Measurements from ENCODE around the gene KRT36.

Gene KRT36

GRCh38 chr17:41492771-41493170, 3.1 kb upstream of the KRT36 start:
- no peak overlapping the region for H3K9ac ChIP-seq (ENCODE audit: low read length)
- H3K27ac ChIP-seq (ENCODE audit: low read depth, low read length), result no peak overlapping the region
- H3K36me3 ChIP-seq (ENCODE audit: insufficient read depth, low read length), result no peaks in the 10 kb centered on the region
- no peaks in the 10 kb centered on the region for H3K4me1 ChIP-seq (ENCODE audit: insufficient read depth, low read length)
- H3K27me3 ChIP-seq (ENCODE audit: control insufficient read depth in 1 of 2, insufficient read depth in 2 of 2, low read length in 2 of 2), result no peaks in the 10 kb centered on the region
- no peaks in the 10 kb centered on the region for H3K9me3 ChIP-seq (ENCODE audit: low read length)
- H3K4me3 ChIP-seq (ENCODE audit: low read depth in 1 of 2, low read length in 2 of 2), result no peak overlapping the region

- H3K4me3 ChIP-seq (ENCODE audit: low read depth in 1 of 2, low read length in 2 of 2), result no peak overlapping the region
- no peak overlapping the region for H3K9ac ChIP-seq (ENCODE audit: low read length)
- no peaks in the 10 kb centered on the region for H3K36me3 ChIP-seq (ENCODE audit: insufficient read depth, low read length)
- H3K4me1 ChIP-seq (ENCODE audit: insufficient read depth, low read length), result no peaks in the 10 kb centered on the region
- no peak overlapping the region for H3K27ac ChIP-seq (ENCODE audit: low read depth, low read length)
- H3K27me3 ChIP-seq (ENCODE audit: control insufficient read depth in 1 of 2, insufficient read depth in 2 of 2, low read length in 2 of 2), result no peaks in the 10 kb centered on the region
- no peaks in the 10 kb centered on the region for H3K9me3 ChIP-seq (ENCODE audit: low read length)
Observed at GRCh38 chr17:41492351-41492750, 2.6 kb upstream of the KRT36 start.

- H3K4me3 ChIP-seq (ENCODE audit: low read depth in 1 of 2, low read length in 2 of 2), result no peak overlapping the region
- H3K27ac ChIP-seq (ENCODE audit: low read depth, low read length), result no peak overlapping the region
- H3K27me3 ChIP-seq (ENCODE audit: control insufficient read depth in 1 of 2, insufficient read depth in 2 of 2, low read length in 2 of 2), result no peaks in the 10 kb centered on the region
- H3K9me3 ChIP-seq (ENCODE audit: low read length), result no peaks in the 10 kb centered on the region
- H3K9ac ChIP-seq (ENCODE audit: low read length), result no peak overlapping the region
- H3K36me3 ChIP-seq (ENCODE audit: insufficient read depth, low read length), result no peaks in the 10 kb centered on the region
- no peaks in the 10 kb centered on the region for H3K4me1 ChIP-seq (ENCODE audit: insufficient read depth, low read length)
Observed at GRCh38 chr17:41491476-41491875, 1.8 kb upstream of the KRT36 start.

GRCh38 chr17:41490000-41490990, 585 bp upstream of the KRT36 start:
- no peaks in the 10 kb centered on the region for H3K36me3 ChIP-seq (ENCODE audit: insufficient read depth, low read length)
- no peak overlapping the region for H3K27ac ChIP-seq (ENCODE audit: low read depth, low read length)
- no peaks in the 10 kb centered on the region for H3K27me3 ChIP-seq (ENCODE audit: control insufficient read depth in 1 of 2, insufficient read depth in 2 of 2, low read length in 2 of 2)
- no peak overlapping the region for H3K9ac ChIP-seq (ENCODE audit: low read length)
- no peaks in the 10 kb centered on the region for H3K9me3 ChIP-seq (ENCODE audit: low read length)
- H3K4me1 ChIP-seq (ENCODE audit: insufficient read depth, low read length), result no peaks in the 10 kb centered on the region
- H3K4me3 ChIP-seq (ENCODE audit: low read depth in 1 of 2, low read length in 2 of 2), result no peak overlapping the region

GRCh38 chr17:41486809-41487530, 2.7 kb downstream of the KRT36 start:
- no peak overlapping the region for H3K4me3 ChIP-seq (ENCODE audit: low read depth in 1 of 2, low read length in 2 of 2)
- no peaks in the 10 kb centered on the region for H3K4me1 ChIP-seq (ENCODE audit: insufficient read depth, low read length)
- no peak overlapping the region for H3K9ac ChIP-seq (ENCODE audit: low read length)
- H3K36me3 ChIP-seq (ENCODE audit: insufficient read depth, low read length), result no peaks in the 10 kb centered on the region
- H3K27me3 ChIP-seq (ENCODE audit: control insufficient read depth in 1 of 2, insufficient read depth in 2 of 2, low read length in 2 of 2), result no peaks in the 10 kb centered on the region
- H3K9me3 ChIP-seq (ENCODE audit: low read length), result no peaks in the 10 kb centered on the region
- no peak overlapping the region for H3K27ac ChIP-seq (ENCODE audit: low read depth, low read length)

- no peaks in the 10 kb centered on the region for H3K27me3 ChIP-seq (ENCODE audit: control insufficient read depth in 1 of 2, insufficient read depth in 2 of 2, low read length in 2 of 2)
- H3K9ac ChIP-seq (ENCODE audit: low read length), result no peak overlapping the region
- H3K4me1 ChIP-seq (ENCODE audit: insufficient read depth, low read length), result no peaks in the 10 kb centered on the region
- H3K36me3 ChIP-seq (ENCODE audit: insufficient read depth, low read length), result no peaks in the 10 kb centered on the region
- no peak overlapping the region for H3K4me3 ChIP-seq (ENCODE audit: low read depth in 1 of 2, low read length in 2 of 2)
- no peak overlapping the region for H3K27ac ChIP-seq (ENCODE audit: low read depth, low read length)
- H3K9me3 ChIP-seq (ENCODE audit: low read length), result no peaks in the 10 kb centered on the region
Observed at GRCh38 chr17:41486316-41486715, 3.4 kb downstream of the KRT36 start.

GRCh38 chr17:41484920-41485904, 4.5 kb downstream of the KRT36 start:
- Histone ChIP-seq H3K9ac (ENCODE audit: low read length) (no peak overlapping the region), H3K27me3 (ENCODE audit: control insufficient read depth in 1 of 2, insufficient read depth in 2 of 2, low read length in 2 of 2) (no peaks in the 10 kb centered on the region), H3K36me3 (ENCODE audit: insufficient read depth, low read length) (no peaks in the 10 kb centered on the region), H3K4me3 (ENCODE audit: low read depth in 1 of 2, low read length in 2 of 2) (no peak overlapping the region), H3K27ac (ENCODE audit: low read depth, low read length) (no peak overlapping the region), H3K9me3 (ENCODE audit: low read length) (no peaks in the 10 kb centered on the region), H3K4me1 (ENCODE audit: insufficient read depth, low read length) (no peaks in the 10 kb centered on the region)

- no peak overlapping the region for H3K9ac ChIP-seq (ENCODE audit: low read length)
- H3K9me3 ChIP-seq (ENCODE audit: low read length), result no peaks in the 10 kb centered on the region
- H3K4me3 ChIP-seq (ENCODE audit: low read depth in 1 of 2, low read length in 2 of 2), result no peak overlapping the region
- H3K36me3 ChIP-seq (ENCODE audit: insufficient read depth, low read length), result no peaks in the 10 kb centered on the region
- H3K27me3 ChIP-seq (ENCODE audit: control insufficient read depth in 1 of 2, insufficient read depth in 2 of 2, low read length in 2 of 2), result no peaks in the 10 kb centered on the region
- no peaks in the 10 kb centered on the region for H3K4me1 ChIP-seq (ENCODE audit: insufficient read depth, low read length)
- H3K27ac ChIP-seq (ENCODE audit: low read depth, low read length), result no peak overlapping the region
Observed at GRCh38 chr17:41483991-41484826, 5.5 kb downstream of the KRT36 start.

GRCh38 chr17:41483531-41483930, 6.2 kb downstream of the KRT36 start:
- H3K4me3 ChIP-seq (ENCODE audit: low read depth in 1 of 2, low read length in 2 of 2), result no peak overlapping the region
- H3K27me3 ChIP-seq (ENCODE audit: control insufficient read depth in 1 of 2, insufficient read depth in 2 of 2, low read length in 2 of 2), result no peaks in the 10 kb centered on the region
- H3K4me1 ChIP-seq (ENCODE audit: insufficient read depth, low read length), result no peaks in the 10 kb centered on the region
- no peak overlapping the region for H3K9ac ChIP-seq (ENCODE audit: low read length)
- H3K9me3 ChIP-seq (ENCODE audit: low read length), result no peaks in the 10 kb centered on the region
- no peak overlapping the region for H3K27ac ChIP-seq (ENCODE audit: low read depth, low read length)
- H3K36me3 ChIP-seq (ENCODE audit: insufficient read depth, low read length), result no peaks in the 10 kb centered on the region

GRCh38 chr17:41481036-41481435, 8.7 kb downstream of the KRT36 start, which contains the start of gene KRT35:
KRT35 (minus strand) TSS chr17:41481151; CDS start chr17:41481097, 54 bp downstream.
- H3K36me3 ChIP-seq (ENCODE audit: insufficient read depth, low read length), result no peaks in the 10 kb centered on the region
- H3K4me3 ChIP-seq (ENCODE audit: low read depth in 1 of 2, low read length in 2 of 2), result no peak within 1 kb of the TSS
- no peaks in the 10 kb centered on the region for H3K9me3 ChIP-seq (ENCODE audit: low read length)
- no peaks in the 10 kb centered on the region for H3K27me3 ChIP-seq (ENCODE audit: control insufficient read depth in 1 of 2, insufficient read depth in 2 of 2, low read length in 2 of 2)
- no peak within 1 kb of the TSS for H3K9ac ChIP-seq (ENCODE audit: low read length)
- no peak within 1 kb of the TSS for H3K27ac ChIP-seq (ENCODE audit: low read depth, low read length)
- H3K4me1 ChIP-seq (ENCODE audit: insufficient read depth, low read length), result no peaks in the 10 kb centered on the region
